IMR-90 (cell line): Measurements from ENCODE around the gene MED12. TPM values are rescaled to one million over a fixed set of nuclear protein-coding genes. Genes with fewer than 3 reads are reported as not detected.

Source experiments
- ATAC-seq: fragments of 200-7000 bp; cut with Tn5 transposase; 2 replicates; pipeline ENCODE4 v1.9.1; 2020; ENCODE audit warnings: low read depth, mild to moderate bottlenecking, moderate library complexity
- BruUV-seq: library from RNA; stranded (reverse); fragments of 400-500 nt; replicated peaks from 2 replicates; lab custom pipeline; 2021; lab: Mats Ljungman, UMichigan
- CTCF ChIA-PET: fragments of 300-600 bp; formaldehyde crosslinking; extraction: SDS; loops from one replicate; lab custom pipeline; 2021; ENCODE audit warnings: antibody characterized with exemption; lab: Yijun Ruan, JAX
- POLR2A ChIA-PET: fragments of 300-600 bp; sonication (Branson Sonifier 250); formaldehyde crosslinking; loops from one replicate; lab custom pipeline; 2022; ENCODE audit warnings: antibody characterized with exemption; ENCODE audit not compliant: unreplicated experiment; lab: Charles Lee
- DNase-seq: peaks from one replicate; pipeline ENCODE4 v3.0.0; 2013
- H2AFZ ChIP-seq: replicated peaks from 2 replicates; pipeline ENCODE3; 2013; ENCODE audit warnings: low read length, mild to moderate bottlenecking; ENCODE audit not compliant: poor library complexity
- H2AK5ac ChIP-seq: 2 replicates; pipeline ENCODE4 v1.6.1; 2013; ENCODE audit warnings: low read depth, low read length, inconsistent platforms
- H2AK9ac ChIP-seq: replicated peaks from 2 replicates; pipeline ENCODE3; 2013; ENCODE audit warnings: mild to moderate bottlenecking, low read depth, low read length, moderate library complexity; ENCODE audit not compliant: poor library complexity
- H2BK120ac ChIP-seq: 2 replicates; pipeline ENCODE4 v1.6.1; 2013; ENCODE audit warnings: low read depth, low read length, inconsistent platforms
- H2BK15ac ChIP-seq: 3 replicates; pipeline ENCODE4 v1.6.1; 2013; ENCODE audit warnings: low read depth, low read length, inconsistent platforms
- H2BK20ac ChIP-seq: 2 replicates; pipeline ENCODE4 v1.6.1; 2013; ENCODE audit warnings: low read depth, mild to moderate bottlenecking, inconsistent platforms, low read length, moderate library complexity
- H2BK5ac ChIP-seq: 2 replicates; pipeline ENCODE4 v1.6.1; 2013; ENCODE audit warnings: mild to moderate bottlenecking, low read depth, low read length, inconsistent platforms; ENCODE audit not compliant: poor library complexity, severe bottlenecking
- H3K14ac ChIP-seq: replicated peaks from 2 replicates; pipeline ENCODE4 v1.6.1; 2013; ENCODE audit warnings: low read depth, low read length, inconsistent platforms
- H3K18ac ChIP-seq: 2 replicates; pipeline ENCODE4 v1.6.1; 2013; ENCODE audit warnings: low read depth, low read length, control low read depth
- H3K23ac ChIP-seq: 2 replicates; pipeline ENCODE4 v1.6.1; 2013; ENCODE audit warnings: low read depth, low read length, inconsistent platforms
- H3K27ac ChIP-seq: 2 replicates; pipeline ENCODE4 v1.5.1; 2013; ENCODE audit warnings: mild to moderate bottlenecking, control low read depth, low read length; ENCODE audit not compliant: insufficient read depth
- H3K27me3 ChIP-seq: 2 replicates; pipeline ENCODE4 v1.6.1; 2013; ENCODE audit warnings: low read length; ENCODE audit not compliant: control insufficient read depth, insufficient read depth
- H3K36me3 ChIP-seq: 2 replicates; pipeline ENCODE4 v1.6.1; 2013; ENCODE audit warnings: low read length, mixed read lengths; ENCODE audit not compliant: control insufficient read depth, insufficient read depth
- H3K4ac ChIP-seq: 2 replicates; pipeline ENCODE4 v1.6.1; 2013; ENCODE audit warnings: low read depth, low read length, inconsistent platforms
- H3K4me1 ChIP-seq: 2 replicates; pipeline ENCODE4 v1.6.1; 2013; ENCODE audit warnings: low read length, mixed read lengths; ENCODE audit not compliant: control insufficient read depth, insufficient read depth
- H3K4me2 ChIP-seq: 2 replicates; pipeline ENCODE4 v1.6.1; 2013; ENCODE audit warnings: low read depth, mild to moderate bottlenecking, control low read depth, low read length, moderate library complexity
- H3K4me3 ChIP-seq: 2 replicates; pipeline ENCODE4 v1.5.1; 2013; ENCODE audit warnings: low read depth, mild to moderate bottlenecking, control low read depth, low read length, moderate library complexity; ENCODE audit not compliant: insufficient read depth
- H3K56ac ChIP-seq: 2 replicates; pipeline ENCODE4 v1.6.1; 2013; ENCODE audit warnings: low read length, inconsistent platforms; ENCODE audit not compliant: insufficient read depth; ENCODE audit errors: extremely low read depth
- H3K79me1 ChIP-seq, 2 experiments: 2 replicates each; pipeline ENCODE4 v1.6.1; 2013; ENCODE audit warnings: low read length in 2 of 2, inconsistent platforms in 1 of 2, low read depth in 1 of 2
- H3K9ac ChIP-seq: 2 replicates; pipeline ENCODE4 v1.6.1; 2013; ENCODE audit warnings: low read depth, low read length, control low read depth
- H3K9me1 ChIP-seq: 2 replicates; pipeline ENCODE4 v1.6.1; 2013; ENCODE audit warnings: low read length, inconsistent platforms; ENCODE audit not compliant: insufficient read depth
- H3K9me3 ChIP-seq: 2 replicates; pipeline ENCODE4 v1.6.1; 2013; ENCODE audit warnings: low read length; ENCODE audit not compliant: control insufficient read depth, insufficient read depth
- H4K20me1 ChIP-seq: 2 replicates; pipeline ENCODE4 v1.6.1; 2013; ENCODE audit warnings: low read length, inconsistent platforms; ENCODE audit not compliant: insufficient read depth
- H4K5ac ChIP-seq: 2 replicates; pipeline ENCODE4 v1.6.1; 2013; ENCODE audit warnings: mild to moderate bottlenecking, low read depth, low read length, control low read depth
- H4K8ac ChIP-seq, 2 experiments: 2 replicates each; pipeline ENCODE4 v1.6.1; 2013; ENCODE audit warnings: low read depth in 2 of 2, low read length in 2 of 2, control low read depth in 1 of 2, inconsistent platforms in 1 of 2
- H4K91ac ChIP-seq: 2 replicates; pipeline ENCODE4 v1.6.1; 2013; ENCODE audit warnings: low read depth, low read length, inconsistent platforms; ENCODE audit not compliant: insufficient read depth
- ELK1 ChIP-seq: fragments of 150-350 bp; IDR thresholded peaks from 2 replicates; pipeline ENCODE4 v1.6.1; 2016; ENCODE audit warnings: low read depth, mild to moderate bottlenecking, low read length, moderate library complexity, borderline replicate concordance
- FOS ChIP-seq: fragments of 150-350 bp; IDR thresholded peaks from 2 replicates; pipeline ENCODE4 v1.6.1; 2016; ENCODE audit warnings: low read depth, low read length
- MAZ ChIP-seq: IDR thresholded peaks from 2 replicates; pipeline ENCODE4 v1.6.1; 2012; ENCODE audit warnings: low read depth, mild to moderate bottlenecking, low read length, improper control_type of control experiment, moderate library complexity, borderline replicate concordance
- POLR2A ChIP-seq: IDR thresholded peaks from 2 replicates; pipeline ENCODE4 v1.6.1; 2012; ENCODE audit warnings: mild to moderate bottlenecking, low read depth, low read length
- RAD21 ChIP-seq: IDR thresholded peaks from 2 replicates; pipeline ENCODE4 v1.6.1; 2012; ENCODE audit warnings: low read length, improper control_type of control experiment
- RFX5 ChIP-seq: IDR thresholded peaks from 2 replicates; pipeline ENCODE4 v1.8.0; 2012; ENCODE audit warnings: low read depth, mild to moderate bottlenecking, low read length, moderate library complexity
- SMC3 ChIP-seq: fragments of 150-350 bp; IDR thresholded peaks from 2 replicates; pipeline ENCODE4 v1.6.1; 2016; ENCODE audit warnings: low read depth, mild to moderate bottlenecking, antibody characterized with exemption, low read length, moderate library complexity
- WGBS, 2 experiments: methylation state at CpG; one replicate each; pipeline versions ENCODE4 v1.1.5 to v1.1.7; 2013; ENCODE audit warnings: missing lambda C conversion rate in 2 of 2; ENCODE audit not compliant: insufficient read length in 1 of 2; ENCODE audit errors: extremely low coverage in 2 of 2; 5-methylcytosine and 5-hydroxymethylcytosine counted together
- dilution Hi-C: fragments of 300-500 bp; cut with HindIII; formaldehyde crosslinking; loops from one replicate; pipeline ENCODE4 v1.14.3; 2018; ENCODE audit warnings: low sequenced_read_pairs; ENCODE audit not compliant: unreplicated experiment
- in situ Hi-C: fragments of 300-500 bp; cut with MboI; formaldehyde crosslinking; loops from 3 replicates; pipeline ENCODE4 v1.14.3; 2019; ENCODE audit warnings: low sequenced_read_pairs, inconsistent platforms, mixed read lengths
- intact Hi-C: fragments of 100-400 bp; cut with micrococcal nuclease; formaldehyde crosslinking; loops from 2 replicates; pipeline ENCODE4 v1.10.0; 2022
- polyA plus RNA-seq, 3 experiments: library from polyadenylated mRNA; depleted of rRNA; stranded (reverse); fragments of >200 nt; gene quantifications; 2 replicates each; pipeline ENCODE4 v1.2.3, GENCODE V29; 2012; ENCODE audit warnings: low replicate concordance in 1 of 3
- total RNA-seq: library from RNA; depleted of rRNA; stranded (reverse); fragments of >200 nt; gene quantifications from 2 replicates; pipeline ENCODE4 v1.2.3, GENCODE V29; 2012
- TF ChIP-seq, protein P1 (sequence below): conservative IDR thresholded peaks from 2 replicates; pipeline ENCODE4 v1.5.1; 2012; ENCODE audit warnings: mild to moderate bottlenecking, low read depth, low read length, improper control_type of control experiment

Gene MED12
- total and polyA plus RNA-seq, 2 of the 4 experiments (the other 2 are of a cell fraction) = 9.1 to 19.8 TPM

DNA sequence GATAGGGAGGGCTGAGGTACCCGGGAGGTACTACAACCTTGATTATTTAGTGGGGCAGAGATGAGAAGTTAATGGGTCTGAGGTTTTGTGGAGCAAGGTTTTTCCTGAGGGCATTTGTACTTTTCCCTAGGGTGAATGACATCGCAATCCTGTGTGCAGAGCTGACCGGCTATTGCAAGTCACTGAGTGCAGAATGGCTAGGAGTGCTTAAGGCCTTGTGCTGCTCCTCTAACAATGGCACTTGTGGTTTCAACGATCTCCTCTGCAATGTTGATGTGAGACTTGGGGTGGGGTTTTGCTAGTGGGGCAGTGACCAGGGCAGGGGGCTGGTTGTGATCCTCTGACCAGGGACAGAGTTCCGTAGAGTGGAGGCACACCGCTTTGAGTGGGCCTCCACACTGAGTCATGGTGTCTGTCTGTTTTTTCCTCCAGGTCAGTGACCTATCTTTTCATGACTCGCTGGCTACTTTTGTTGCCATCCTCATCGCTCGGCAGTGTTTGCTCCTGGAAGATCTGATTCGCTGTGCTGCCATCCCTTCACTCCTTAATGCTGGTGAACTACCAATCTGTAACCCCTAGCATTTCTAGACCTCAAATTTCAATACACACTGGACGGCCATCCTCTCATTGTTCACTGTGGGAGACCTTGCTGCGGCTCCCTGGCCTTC, 9.9 kb downstream of the MED12 start:
- ChIA-PET CTCF (interaction anchor here (0.6 kb wide), 3 partner anchors 29 to 351 kb away, joined by 3 read pairs; no protein-coding TSS in a partner anchor), POLR2A (no interaction called here)
- intact Hi-C loops = loop anchor here (5.0 kb wide), 1 partner anchor 61 kb away; the partner anchor contains the start of gene SNX12
- Histone ChIP-seq H2BK5ac (no peak overlapping the region), H3K4ac (no peak overlapping the region), H4K20me1 (peaks cover 5% of the 10 kb centered on the region; the same call in 1 of the 2 replicates), H2BK20ac (no peak overlapping the region), H3K4me3 (no peak overlapping the region), H3K23ac (no peak overlapping the region), H3K9me3 (no peaks in the 10 kb centered on the region), H4K91ac (no peak overlapping the region), H3K4me1 (no peaks in the 10 kb centered on the region), H2AFZ (no peak overlapping the region), H4K5ac (no peak overlapping the region), H3K9me1 (no peaks in the 10 kb centered on the region), H2BK120ac (no peak overlapping the region), H4K8ac (no peak overlapping the region), H2BK15ac (no peak overlapping the region), H2AK5ac (no peak overlapping the region), H3K27me3 (no peaks in the 10 kb centered on the region; the same call in 1 of the 2 replicates), H3K9ac (no peak overlapping the region), H3K79me1 (peaks cover 0 to 5% of the 10 kb centered on the region in 2 experiments; a peak in 1 of 4 replicates), H2AK9ac (no peak overlapping the region), H3K4me2 (no peak overlapping the region), H3K56ac (no peak overlapping the region), H3K14ac (no peak overlapping the region), H3K18ac (no peak overlapping the region), H3K27ac (no peak overlapping the region), H3K36me3 (peaks cover 60% of the 10 kb centered on the region)
- TF ChIP-seq MAZ = no peak
- no peak for TF ChIP-seq FOS
- no peak for TF ChIP-seq RFX5
- no peak for TF ChIP-seq ELK1
- no peak for TF ChIP-seq RAD21
- no peak for TF ChIP-seq SMC3
- no peak for TF ChIP-seq POLR2A
- TF ChIP-seq, protein P1, sequence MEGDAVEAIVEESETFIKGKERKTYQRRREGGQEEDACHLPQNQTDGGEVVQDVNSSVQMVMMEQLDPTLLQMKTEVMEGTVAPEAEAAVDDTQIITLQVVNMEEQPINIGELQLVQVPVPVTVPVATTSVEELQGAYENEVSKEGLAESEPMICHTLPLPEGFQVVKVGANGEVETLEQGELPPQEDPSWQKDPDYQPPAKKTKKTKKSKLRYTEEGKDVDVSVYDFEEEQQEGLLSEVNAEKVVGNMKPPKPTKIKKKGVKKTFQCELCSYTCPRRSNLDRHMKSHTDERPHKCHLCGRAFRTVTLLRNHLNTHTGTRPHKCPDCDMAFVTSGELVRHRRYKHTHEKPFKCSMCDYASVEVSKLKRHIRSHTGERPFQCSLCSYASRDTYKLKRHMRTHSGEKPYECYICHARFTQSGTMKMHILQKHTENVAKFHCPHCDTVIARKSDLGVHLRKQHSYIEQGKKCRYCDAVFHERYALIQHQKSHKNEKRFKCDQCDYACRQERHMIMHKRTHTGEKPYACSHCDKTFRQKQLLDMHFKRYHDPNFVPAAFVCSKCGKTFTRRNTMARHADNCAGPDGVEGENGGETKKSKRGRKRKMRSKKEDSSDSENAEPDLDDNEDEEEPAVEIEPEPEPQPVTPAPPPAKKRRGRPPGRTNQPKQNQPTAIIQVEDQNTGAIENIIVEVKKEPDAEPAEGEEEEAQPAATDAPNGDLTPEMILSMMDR = no peak
- BruUV-seq = no TSS peak
- dilution Hi-C loops = no loop called here
- 62% methylated on average over 7 of the region's 12 CpGs; no CpG with 5 or more reads in 1 of the 2 experiments for WGBS, 2 experiments
- DNase-seq = peak; percentile 64
- peak; percentile 78 for ATAC-seq
- in situ Hi-C loops = no loop called here
